Mesendoderm (in vitro differentiated cells): ENCODE results near the gene OCA2.

Experiments used
- DNase-seq: peaks from one replicate; pipeline ENCODE4 v3.0.0; 2013
- H2AK5ac ChIP-seq: 2 replicates; pipeline ENCODE4 v1.6.1; 2013; ENCODE audit warnings: low read length, inconsistent platforms
- H2BK120ac ChIP-seq: 2 replicates; pipeline ENCODE4 v1.6.1; 2013; ENCODE audit warnings: low read depth, mild to moderate bottlenecking, low read length, moderate library complexity, mixed read lengths
- H2BK15ac ChIP-seq: replicated peaks from 2 replicates; pipeline ENCODE4 v1.6.1; 2013; ENCODE audit warnings: low read depth, mild to moderate bottlenecking, moderate library complexity
- H2BK5ac ChIP-seq: 2 replicates; pipeline ENCODE4 v1.6.1; 2013; ENCODE audit warnings: low read length, inconsistent platforms
- H3K18ac ChIP-seq: 2 replicates; pipeline ENCODE4 v1.6.1; 2013; ENCODE audit warnings: mild to moderate bottlenecking, low read length, mixed read lengths
- H3K23ac ChIP-seq: one replicate; pipeline ENCODE4 v1.6.1; 2013; ENCODE audit warnings: low read length
- H3K27ac ChIP-seq: 2 replicates; pipeline ENCODE4 v1.5.1; 2013; ENCODE audit warnings: low read depth, mild to moderate bottlenecking, inconsistent platforms, low read length, moderate library complexity
- H3K27me3 ChIP-seq: 2 replicates; pipeline ENCODE4 v1.6.1; 2013; ENCODE audit warnings: low read length, control low read depth, mild to moderate bottlenecking, inconsistent platforms; ENCODE audit not compliant: insufficient read depth, poor library complexity
- H3K36me3 ChIP-seq: 2 replicates; pipeline ENCODE4 v1.6.1; 2013; ENCODE audit warnings: low read length, inconsistent platforms; ENCODE audit not compliant: control insufficient read depth, insufficient read depth
- H3K4ac ChIP-seq: one replicate; pipeline ENCODE4 v1.6.1; 2013; ENCODE audit warnings: low read depth, mild to moderate bottlenecking, low read length, moderate library complexity
- H3K4me1 ChIP-seq: 2 replicates; pipeline ENCODE4 v1.6.1; 2013; ENCODE audit warnings: low read depth, low read length, inconsistent platforms; ENCODE audit not compliant: control insufficient read depth
- H3K4me2 ChIP-seq: 2 replicates; pipeline ENCODE4 v1.6.1; 2013; ENCODE audit warnings: low read length
- H3K4me3 ChIP-seq: 2 replicates; pipeline ENCODE4 v1.5.1; 2013; ENCODE audit warnings: mild to moderate bottlenecking, low read length
- H3K56ac ChIP-seq: one replicate; pipeline ENCODE4 v1.6.1; 2013; ENCODE audit warnings: low read length
- H3K79me1 ChIP-seq: 2 replicates; pipeline ENCODE4 v1.6.1; 2013; ENCODE audit warnings: low read length, inconsistent platforms
- H3K79me2 ChIP-seq: 2 replicates; pipeline ENCODE4 v1.6.1; 2013; ENCODE audit warnings: mild to moderate bottlenecking, low read length; ENCODE audit not compliant: control insufficient read depth, insufficient read depth
- H3K9ac ChIP-seq: 2 replicates; pipeline ENCODE4 v1.6.1; 2013; ENCODE audit warnings: low read length, inconsistent platforms
- H4K5ac ChIP-seq: one replicate; pipeline ENCODE4 v1.6.1; 2013; ENCODE audit warnings: low read length
- H4K8ac ChIP-seq: one replicate; pipeline ENCODE4 v1.6.1; 2013; ENCODE audit warnings: low read depth, mild to moderate bottlenecking, control low read depth, low read length, moderate library complexity
- WGBS: extraction: QIAGEN DNeasy Blood & Tissue Kit; methylation state at CpG from one replicate; pipeline ENCODE4 v1.1.7; 2013; ENCODE audit warnings: low lambda C conversion rate, missing lambda C conversion rate; ENCODE audit not compliant: insufficient coverage; ENCODE audit errors: extremely low coverage; 5-methylcytosine and 5-hydroxymethylcytosine counted together

The OCA2 gene

GRCh38 chr15:27807335-27807734, 291.8 kb downstream of the OCA2 start:
- no peak overlapping the region for H4K8ac ChIP-seq
- no peak overlapping the region for H2BK120ac ChIP-seq
- no peak overlapping the region for H3K4ac ChIP-seq
- no peaks in the 10 kb centered on the region for H3K27me3 ChIP-seq
- H3K27ac ChIP-seq: no peak overlapping the region
- no peak overlapping the region for H2AK5ac ChIP-seq
- H2BK15ac ChIP-seq: no peak overlapping the region
- H3K79me1 ChIP-seq: no peaks in the 10 kb centered on the region
- H3K4me3 ChIP-seq: no peak overlapping the region
- H3K56ac ChIP-seq: no peak overlapping the region
- DNase-seq: no peak
- no peak overlapping the region for H3K4me2 ChIP-seq
- WGBS: no CpG with 5 or more reads among the region's 7 CpGs
- H3K4me1 ChIP-seq: no peaks in the 10 kb centered on the region
- no peak overlapping the region for H2BK5ac ChIP-seq
- no peaks in the 10 kb centered on the region for H3K79me2 ChIP-seq
- H3K36me3 ChIP-seq: no peaks in the 10 kb centered on the region
- H4K5ac ChIP-seq: no peak overlapping the region
- H3K23ac ChIP-seq: no peak overlapping the region
- no peak overlapping the region for H3K9ac ChIP-seq
- H3K18ac ChIP-seq: no peak overlapping the region

- Histone ChIP-seq H3K9ac (no peak overlapping the region), H3K4me1 (no peaks in the 10 kb centered on the region), H3K27me3 (no peaks in the 10 kb centered on the region), H3K79me2 (no peaks in the 10 kb centered on the region), H3K56ac (no peak overlapping the region), H2BK5ac (no peak overlapping the region), H3K79me1 (no peaks in the 10 kb centered on the region), H3K4ac (no peak overlapping the region), H3K4me3 (no peak overlapping the region), H2AK5ac (no peak overlapping the region), H3K36me3 (no peaks in the 10 kb centered on the region), H3K27ac (no peak overlapping the region), H4K5ac (no peak overlapping the region), H3K18ac (no peak overlapping the region), H2BK120ac (no peak overlapping the region), H3K23ac (no peak overlapping the region), H2BK15ac (no peak overlapping the region), H4K8ac (no peak overlapping the region), H3K4me2 (no peak overlapping the region)
- no peak for DNase-seq
- WGBS: no CpG with 5 or more reads among the region's 21 CpGs
Measured at GRCh38 chr15:27806396-27806795, 292.7 kb downstream of the OCA2 start.

GRCh38 chr15:27805261-27806220, 293.6 kb downstream of the OCA2 start:
- H3K79me2 ChIP-seq: no peaks in the 10 kb centered on the region
- H4K8ac ChIP-seq: no peak overlapping the region
- no peaks in the 10 kb centered on the region for H3K4me1 ChIP-seq
- no peaks in the 10 kb centered on the region for H3K79me1 ChIP-seq
- WGBS: no CpG with 5 or more reads among the region's 54 CpGs
- no peak overlapping the region for H3K56ac ChIP-seq
- H3K36me3 ChIP-seq: no peaks in the 10 kb centered on the region
- no peak overlapping the region for H3K27ac ChIP-seq
- no peak overlapping the region for H3K23ac ChIP-seq
- no peaks in the 10 kb centered on the region for H3K27me3 ChIP-seq
- H2BK120ac ChIP-seq: no peak overlapping the region
- no peak overlapping the region for H3K18ac ChIP-seq
- H4K5ac ChIP-seq: no peak overlapping the region
- H3K4ac ChIP-seq: no peak overlapping the region
- H2BK5ac ChIP-seq: no peak overlapping the region
- DNase-seq: no peak
- H3K4me3 ChIP-seq: no peak overlapping the region
- H3K9ac ChIP-seq: no peak overlapping the region
- H2AK5ac ChIP-seq: no peak overlapping the region
- H2BK15ac ChIP-seq: no peak overlapping the region
- no peak overlapping the region for H3K4me2 ChIP-seq

- no peaks in the 10 kb centered on the region for H3K79me2 ChIP-seq
- no peak overlapping the region for H3K27ac ChIP-seq
- no peak overlapping the region for H2AK5ac ChIP-seq
- no peak overlapping the region for H3K9ac ChIP-seq
- no peak overlapping the region for H3K4me3 ChIP-seq
- H3K23ac ChIP-seq: no peak overlapping the region
- no peak overlapping the region for H2BK120ac ChIP-seq
- no peaks in the 10 kb centered on the region for H3K79me1 ChIP-seq
- no peaks in the 10 kb centered on the region for H3K4me1 ChIP-seq
- no peak overlapping the region for H3K4ac ChIP-seq
- no peak overlapping the region for H4K5ac ChIP-seq
- WGBS: no CpG with 5 or more reads among the region's 30 CpGs
- no peaks in the 10 kb centered on the region for H3K36me3 ChIP-seq
- no peak overlapping the region for H2BK15ac ChIP-seq
- H3K56ac ChIP-seq: no peak overlapping the region
- no peak overlapping the region for H3K18ac ChIP-seq
- no peak for DNase-seq
- H3K4me2 ChIP-seq: no peak overlapping the region
- no peaks in the 10 kb centered on the region for H3K27me3 ChIP-seq
- H4K8ac ChIP-seq: no peak overlapping the region
- no peak overlapping the region for H2BK5ac ChIP-seq
Measured at GRCh38 chr15:27804569-27805260, 294.4 kb downstream of the OCA2 start.

GRCh38 chr15:27798807-27799206, 300.3 kb downstream of the OCA2 start:
- H3K27ac ChIP-seq: no peak overlapping the region
- no peak overlapping the region for H3K23ac ChIP-seq
- H3K79me2 ChIP-seq: no peaks in the 10 kb centered on the region
- H2BK5ac ChIP-seq: no peak overlapping the region
- H3K4ac ChIP-seq: no peak overlapping the region
- no peak overlapping the region for H2BK120ac ChIP-seq
- H3K9ac ChIP-seq: no peak overlapping the region
- H3K18ac ChIP-seq: no peak overlapping the region
- no peak overlapping the region for H3K56ac ChIP-seq
- H4K8ac ChIP-seq: no peak overlapping the region
- H2BK15ac ChIP-seq: no peak overlapping the region
- H3K4me2 ChIP-seq: no peak overlapping the region
- no peak for DNase-seq
- H2AK5ac ChIP-seq: no peak overlapping the region
- H3K27me3 ChIP-seq: no peaks in the 10 kb centered on the region
- no CpG with 5 or more reads among the region's 5 CpGs for WGBS
- H3K4me1 ChIP-seq: no peaks in the 10 kb centered on the region
- no peak overlapping the region for H3K4me3 ChIP-seq
- H4K5ac ChIP-seq: no peak overlapping the region
- no peaks in the 10 kb centered on the region for H3K36me3 ChIP-seq
- no peaks in the 10 kb centered on the region for H3K79me1 ChIP-seq
